T follicular helper cell (primary cell): ENCODE data around the gene MKKS.
"Not testable (repeated sequence)": the region's sequence is repeated elsewhere in the genome, so short reads cannot be mapped to it uniquely, and the experiment has no call there.

ENCODE experiments used
- DNase-seq: peaks from one replicate; pipeline ENCODE4 v3.0.0-alpha.2; 2020; ENCODE audit warnings: low read depth

MKKS gene

GRCh38 chr20:10448270-10449156 is 14.5 kb upstream of the MKKS start:
- no peak for DNase-seq

GRCh38 chr20:10447028-10447427 is 13.0 kb upstream of the MKKS start:
- DNase-seq, result peak; percentile 23

- no peak for DNase-seq
Observed at GRCh38 chr20:10445758-10446157, 11.7 kb upstream of the MKKS start.

DNA sequence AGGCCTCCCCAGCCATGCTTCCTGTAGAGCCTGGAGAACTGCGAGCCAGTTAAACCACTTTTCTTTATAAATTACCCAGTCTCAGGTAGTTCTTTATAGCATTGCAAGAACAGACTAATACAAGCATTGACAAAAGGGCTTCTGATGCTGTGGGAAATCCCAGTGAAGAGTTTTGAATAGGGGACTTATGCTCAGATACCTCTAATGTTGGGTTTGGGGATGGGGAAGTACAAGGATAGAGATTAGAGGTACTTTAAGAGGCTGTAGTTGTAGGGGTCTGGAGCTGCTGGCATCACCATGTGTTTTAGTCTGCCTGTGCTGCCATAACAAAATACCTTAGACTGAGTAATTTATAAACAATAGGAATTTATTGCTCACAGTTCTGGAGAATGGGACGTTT is 9.9 kb upstream of the MKKS start:
- DNase-seq, result no peak

DNA sequence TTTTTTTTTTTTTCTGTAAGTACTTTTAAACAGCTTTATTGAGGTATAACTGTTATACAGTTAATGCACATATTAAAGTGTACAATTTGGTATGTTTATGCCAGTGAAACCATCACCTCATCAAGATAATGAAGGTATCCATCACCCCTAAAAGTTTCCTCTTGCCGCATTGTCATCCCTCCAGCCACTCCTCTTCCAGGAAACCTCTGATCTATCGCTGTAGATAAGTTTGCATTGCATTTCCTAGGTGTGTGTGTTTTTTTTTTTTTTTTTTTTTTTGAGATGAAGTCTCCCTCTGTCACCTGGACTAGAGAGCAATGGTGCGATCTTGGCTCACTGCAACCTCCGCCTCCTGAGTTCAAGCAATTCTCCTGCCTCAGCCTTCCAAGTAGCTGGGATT is 4.2 kb upstream of the MKKS start:
- DNase-seq, result no peak

GRCh38 chr20:10436053-10436699 is 2.2 kb upstream of the MKKS start:
- no peak for DNase-seq

DNA sequence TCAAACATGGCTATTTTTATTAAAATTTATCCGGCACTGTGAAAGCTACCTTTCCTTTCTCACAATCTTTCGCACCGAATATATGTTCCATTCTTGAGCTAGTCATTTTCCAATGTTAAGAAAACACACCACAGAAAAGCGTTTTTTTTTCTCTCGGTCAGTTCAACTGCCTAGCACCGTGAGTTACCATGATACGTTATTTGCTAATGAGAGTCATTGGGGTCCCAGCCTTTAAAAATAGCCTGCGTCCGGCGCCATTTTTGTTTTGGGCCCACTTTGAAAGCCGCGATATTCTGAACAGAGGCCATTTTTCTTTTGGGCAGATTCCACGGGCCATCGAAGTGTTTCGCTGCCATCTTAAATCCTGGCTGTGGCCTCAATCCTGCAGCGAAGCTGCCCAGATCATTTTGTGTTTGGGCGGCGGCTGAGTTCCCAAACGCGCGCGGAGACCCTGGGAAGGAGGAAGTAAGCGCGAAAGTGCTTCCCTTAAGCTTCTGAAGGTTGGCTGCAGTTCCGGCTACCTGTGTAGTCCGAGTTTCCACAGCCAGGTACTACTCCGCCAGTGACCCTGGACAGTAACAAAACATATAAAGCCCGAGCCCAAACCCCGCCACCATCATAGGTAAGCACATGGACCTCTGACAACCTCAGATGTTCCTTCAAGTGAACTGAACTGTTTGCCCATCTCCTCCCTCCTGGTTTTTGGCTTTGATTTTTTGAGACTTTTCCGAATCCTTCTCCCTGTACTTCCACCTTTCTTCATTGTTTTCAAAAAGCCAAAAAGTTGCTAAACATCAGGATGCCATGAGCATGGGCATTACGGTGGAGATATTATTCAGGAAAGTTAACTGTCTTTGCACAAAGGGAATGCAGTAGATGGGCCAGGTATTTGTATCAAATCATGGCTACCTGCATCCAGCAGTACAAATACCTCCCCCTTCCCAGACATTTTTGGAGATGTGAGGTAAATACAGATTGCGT is 1.1 kb upstream of the MKKS start, which contains the start of gene SLX4IP:
Gene SLX4IP (plus strand): TSS at position 474 of the 981 bp plus-strand sequence. CDS start 22,900 bp downstream, outside the sequence.
- peak; percentile 73 for DNase-seq

- DNase-seq, result peak; percentile 66
Observed at GRCh38 chr20:10434467-10434831, 427 bp upstream of the MKKS start.

- no peak for DNase-seq
Observed at GRCh38 chr20:10433014-10433622, 904 bp downstream of the MKKS start.

GRCh38 chr20:10432079-10432478 is 1.9 kb downstream of the MKKS start:
- no peak for DNase-seq

GRCh38 chr20:10430704-10431103 is 3.3 kb downstream of the MKKS start:
- no peak for DNase-seq

- DNase-seq, result no peak
Observed at GRCh38 chr20:10430000-10430466, 4.0 kb downstream of the MKKS start.

DNA sequence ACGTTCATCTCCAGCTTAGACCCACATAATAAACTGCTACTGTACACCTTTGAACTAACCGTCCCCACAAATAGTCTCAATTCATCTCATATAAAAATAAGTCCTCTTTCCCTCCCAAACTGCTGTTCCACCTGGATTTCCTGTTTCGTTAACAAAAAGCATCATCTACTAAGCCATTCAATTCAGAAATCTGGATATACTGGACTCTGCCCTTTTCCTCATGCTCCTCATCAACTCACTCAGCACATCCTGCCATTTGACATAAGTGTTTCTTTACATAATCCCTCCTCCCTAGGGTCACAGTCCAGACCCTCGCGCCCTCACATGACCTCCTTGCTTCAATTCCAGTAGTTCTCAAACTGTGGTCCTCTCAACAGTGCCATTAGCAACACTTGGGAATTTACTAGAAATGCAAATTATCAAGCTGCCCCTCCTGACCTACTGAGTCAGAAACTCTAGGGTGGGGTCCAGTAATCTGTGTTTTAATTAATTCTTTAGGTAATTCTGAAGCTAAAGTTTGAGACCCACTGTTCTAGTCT is 4.5 kb downstream of the MKKS start:
- no peak for DNase-seq

- no peak for DNase-seq
Observed at GRCh38 chr20:10428008-10428407, 6.0 kb downstream of the MKKS start.

GRCh38 chr20:10427060-10427692 is 6.8 kb downstream of the MKKS start:
- peak; percentile 25 for DNase-seq

DNA sequence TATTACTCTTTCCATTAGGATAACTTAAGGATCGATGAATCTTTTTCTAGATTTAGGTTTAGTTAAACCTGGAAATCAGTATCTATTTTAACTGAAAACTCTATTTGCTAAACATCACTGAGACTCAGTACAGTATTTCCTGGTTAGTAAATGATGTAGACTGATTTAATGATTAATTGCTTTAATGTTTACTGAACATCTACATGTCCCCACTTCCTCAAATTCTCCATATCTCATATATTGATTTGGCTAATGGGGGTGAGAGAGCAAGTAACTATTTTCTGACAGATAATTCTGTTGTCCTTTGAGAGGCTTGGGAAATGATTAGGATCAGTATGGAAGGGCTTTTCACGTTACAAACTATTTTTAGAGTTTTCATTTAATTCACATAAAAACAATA is 10.3 kb downstream of the MKKS start:
- DNase-seq, result no peak

- DNase-seq, result no peak
Observed at GRCh38 chr20:10419550-10420133, 14.4 kb downstream of the MKKS start.

DNA sequence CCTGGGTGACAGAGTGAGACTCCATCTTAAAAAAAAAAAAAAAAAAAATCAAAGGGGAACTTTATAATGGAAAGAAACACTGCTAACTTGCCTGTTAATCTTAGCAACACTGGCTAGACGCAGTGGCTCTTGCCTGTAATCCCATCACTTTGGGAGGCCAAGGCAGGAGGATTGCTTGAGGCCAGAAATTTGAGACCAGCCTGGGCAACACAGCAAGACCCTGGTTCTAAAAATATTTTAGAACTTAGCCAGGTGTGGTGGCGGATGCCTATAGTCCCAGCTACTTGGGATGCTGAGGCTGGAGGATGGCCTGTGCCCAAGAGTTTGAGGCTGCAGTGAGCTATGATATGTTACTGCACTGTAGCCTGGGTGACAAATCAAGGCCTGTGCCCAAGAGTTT is 16.8 kb downstream of the MKKS start:
- DNase-seq, result not testable (repeated sequence)

DNA sequence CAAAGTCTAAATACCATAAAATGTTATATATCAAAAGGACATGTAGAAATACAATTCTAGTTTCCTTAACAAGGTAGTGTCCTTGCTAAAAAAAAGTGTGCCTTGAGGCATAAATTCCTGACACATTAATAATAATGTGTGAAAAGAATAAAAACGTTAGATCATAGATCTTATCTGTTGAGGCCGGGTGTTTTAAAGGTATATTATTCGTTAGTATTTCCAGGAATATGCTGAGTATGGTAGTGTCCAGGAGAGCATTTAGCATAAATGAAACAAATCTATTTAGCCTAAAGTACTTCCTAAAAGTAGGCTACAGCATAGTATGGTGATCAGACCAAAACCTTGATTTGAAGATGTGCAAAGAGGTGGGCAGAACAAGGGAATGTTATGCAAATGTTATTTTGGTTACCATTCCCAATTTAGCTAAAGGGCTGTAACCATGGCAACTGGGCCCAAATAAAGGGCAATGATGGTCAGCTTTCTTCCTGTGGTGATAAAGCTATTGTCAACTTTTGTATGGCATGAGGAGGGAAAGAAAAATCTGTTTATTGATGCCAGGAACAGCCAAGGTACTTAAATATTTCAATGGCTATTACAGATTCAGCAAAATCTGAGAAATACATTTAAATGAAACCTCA is 18.9 kb downstream of the MKKS start:
- no peak for DNase-seq
